Astrocyte (in vitro differentiated cells and primary cell): ENCODE results near the gene F2R. TPM values are rescaled to one million over a fixed set of nuclear protein-coding genes. Genes with fewer than 3 reads are reported as not detected.

ENCODE experiments used
- DNase-seq: peaks from one replicate; pipeline ENCODE4 v3.0.0-alpha.2; 2010; ENCODE audit warnings: low read depth
- FAIRE-seq: peaks from 2 replicates; lab custom pipeline; 2011; peaks lifted over from hg19 to GRCh38; lab: Jason Lieb, UNC
- H2AFZ ChIP-seq: 2 replicates; pipeline ENCODE4 v1.6.0; 2012; ENCODE audit warnings: low read depth, low read length, inconsistent platforms
- H3K27ac ChIP-seq: 2 replicates; pipeline ENCODE4 v1.5.1; 2011; ENCODE audit warnings: low read depth, low read length, inconsistent platforms
- H3K27me3 ChIP-seq: 2 replicates; pipeline ENCODE4 v1.6.0; 2011; ENCODE audit warnings: low read length, inconsistent platforms; ENCODE audit not compliant: insufficient read depth
- H3K36me3 ChIP-seq: 2 replicates; pipeline ENCODE4 v1.5.1; 2011; ENCODE audit warnings: low read length, inconsistent platforms; ENCODE audit not compliant: insufficient read depth
- H3K4me1 ChIP-seq: 2 replicates; pipeline ENCODE4 v1.5.1; 2011; ENCODE audit warnings: low read length, inconsistent platforms; ENCODE audit not compliant: insufficient read depth
- H3K4me2 ChIP-seq: 2 replicates; pipeline ENCODE4 v1.6.0; 2012; ENCODE audit warnings: low read length, inconsistent platforms
- H3K4me3 ChIP-seq: 2 replicates; pipeline ENCODE4 v1.5.1; 2011; ENCODE audit warnings: low read depth, mild to moderate bottlenecking, low read length, inconsistent platforms; ENCODE audit not compliant: insufficient read depth
- H3K79me2 ChIP-seq: 2 replicates; pipeline ENCODE4 v1.6.0; 2012; ENCODE audit warnings: mild to moderate bottlenecking, low read length, inconsistent platforms; ENCODE audit not compliant: insufficient read depth
- H3K9ac ChIP-seq: 2 replicates; pipeline ENCODE4 v1.6.0; 2012; ENCODE audit warnings: mild to moderate bottlenecking, low read length, inconsistent platforms
- H3K9me3 ChIP-seq: 2 replicates; pipeline ENCODE4 v1.5.1; 2012; ENCODE audit warnings: low read depth, mild to moderate bottlenecking, low read length, inconsistent platforms; ENCODE audit not compliant: insufficient read depth
- H4K20me1 ChIP-seq: 2 replicates; pipeline ENCODE4 v1.6.0; 2012; ENCODE audit warnings: low read length, inconsistent platforms; ENCODE audit not compliant: insufficient read depth
- H3K27ac Mint-ChIP-seq: one replicate; pipeline ENCODE4 v1.8.0; 2021; ENCODE audit warnings: mild to moderate bottlenecking, mixed read lengths; ENCODE audit not compliant: unreplicated experiment
- H3K27me3 Mint-ChIP-seq: one replicate; pipeline ENCODE4 v1.8.0; 2021; ENCODE audit warnings: low read depth, mixed read lengths; ENCODE audit not compliant: unreplicated experiment
- H3K36me3 Mint-ChIP-seq: one replicate; pipeline ENCODE4 v1.8.0; 2021; ENCODE audit warnings: low read depth, mixed read lengths; ENCODE audit not compliant: unreplicated experiment
- H3K4me1 Mint-ChIP-seq: one replicate; pipeline ENCODE4 v1.8.0; 2021; ENCODE audit warnings: low read depth, mixed read lengths; ENCODE audit not compliant: unreplicated experiment
- H3K4me3 Mint-ChIP-seq: one replicate; pipeline ENCODE4 v1.8.0; 2021; ENCODE audit warnings: mild to moderate bottlenecking, moderate library complexity, mixed read lengths; ENCODE audit not compliant: unreplicated experiment
- H3K9me3 Mint-ChIP-seq: one replicate; pipeline ENCODE4 v1.8.0; 2021; ENCODE audit warnings: mild to moderate bottlenecking, mixed read lengths; ENCODE audit not compliant: unreplicated experiment
- EZH2 ChIP-seq: IDR thresholded peaks from 2 replicates; pipeline ENCODE4 v1.6.1; 2012; ENCODE audit warnings: mild to moderate bottlenecking, low read length, inconsistent platforms; ENCODE audit not compliant: insufficient read depth
- total RNA-seq: library from RNA; stranded (reverse); gene quantifications from 2 replicates; pipeline ENCODE4 v1.2.1, GENCODE V29; 2021
- TF ChIP-seq, protein P1 (sequence below): IDR thresholded peaks from 2 replicates; pipeline ENCODE4 v1.5.1; 2011; ENCODE audit warnings: low read depth, mild to moderate bottlenecking, inconsistent platforms, low read length, moderate library complexity; ENCODE audit not compliant: insufficient read depth

The F2R gene
- total RNA-seq, 1 donor from 2014 or later, result 285 TPM

DNA sequence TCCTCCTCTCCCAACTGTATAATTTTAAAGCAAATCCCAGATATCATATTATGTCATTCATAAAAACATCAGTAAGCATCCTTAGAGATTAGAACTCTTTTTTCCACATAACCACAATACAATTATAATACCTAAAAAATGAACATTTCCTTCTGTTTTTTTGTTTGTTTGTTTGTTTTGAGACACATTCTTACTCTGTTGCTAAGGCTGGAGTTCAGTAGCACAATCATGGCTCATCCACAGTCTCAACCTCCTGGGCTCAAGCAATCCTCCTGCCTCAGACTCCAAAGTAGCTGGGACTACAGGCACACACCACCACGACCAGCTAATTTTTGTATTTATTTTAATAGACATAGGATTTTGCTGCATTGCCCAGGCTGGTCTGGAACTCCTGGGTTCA is 8.0 kb downstream of the F2R start:
- Mint-ChIP-seq H3K9me3 (no peaks in the 10 kb centered on the region), H3K4me1 (peaks cover 43% of the 10 kb centered on the region), H3K27me3 (no peaks in the 10 kb centered on the region), H3K36me3 (peaks cover 12% of the 10 kb centered on the region), H3K4me3 (no peak overlapping the region), H3K27ac (peak overlapping the region; percentile 1)
- Histone ChIP-seq H3K9me3 (no peaks in the 10 kb centered on the region), H4K20me1 (peaks cover 37% of the 10 kb centered on the region), H3K79me2 (peaks cover 97% of the 10 kb centered on the region), H3K4me1 (peaks cover 17% of the 10 kb centered on the region), H3K27ac (peak overlapping the region; percentile 84), H3K9ac (no peak overlapping the region), H3K36me3 (peaks cover 9% of the 10 kb centered on the region), H3K4me2 (peak overlapping the region; percentile 70), H2AFZ (no peak overlapping the region), H3K27me3 (no peaks in the 10 kb centered on the region), H3K4me3 (no peak overlapping the region)
- TF ChIP-seq EZH2, result no peak
- TF ChIP-seq, protein P1, sequence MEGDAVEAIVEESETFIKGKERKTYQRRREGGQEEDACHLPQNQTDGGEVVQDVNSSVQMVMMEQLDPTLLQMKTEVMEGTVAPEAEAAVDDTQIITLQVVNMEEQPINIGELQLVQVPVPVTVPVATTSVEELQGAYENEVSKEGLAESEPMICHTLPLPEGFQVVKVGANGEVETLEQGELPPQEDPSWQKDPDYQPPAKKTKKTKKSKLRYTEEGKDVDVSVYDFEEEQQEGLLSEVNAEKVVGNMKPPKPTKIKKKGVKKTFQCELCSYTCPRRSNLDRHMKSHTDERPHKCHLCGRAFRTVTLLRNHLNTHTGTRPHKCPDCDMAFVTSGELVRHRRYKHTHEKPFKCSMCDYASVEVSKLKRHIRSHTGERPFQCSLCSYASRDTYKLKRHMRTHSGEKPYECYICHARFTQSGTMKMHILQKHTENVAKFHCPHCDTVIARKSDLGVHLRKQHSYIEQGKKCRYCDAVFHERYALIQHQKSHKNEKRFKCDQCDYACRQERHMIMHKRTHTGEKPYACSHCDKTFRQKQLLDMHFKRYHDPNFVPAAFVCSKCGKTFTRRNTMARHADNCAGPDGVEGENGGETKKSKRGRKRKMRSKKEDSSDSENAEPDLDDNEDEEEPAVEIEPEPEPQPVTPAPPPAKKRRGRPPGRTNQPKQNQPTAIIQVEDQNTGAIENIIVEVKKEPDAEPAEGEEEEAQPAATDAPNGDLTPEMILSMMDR, result no peak
- FAIRE-seq (no peak), DNase-seq (no peak)

DNA sequence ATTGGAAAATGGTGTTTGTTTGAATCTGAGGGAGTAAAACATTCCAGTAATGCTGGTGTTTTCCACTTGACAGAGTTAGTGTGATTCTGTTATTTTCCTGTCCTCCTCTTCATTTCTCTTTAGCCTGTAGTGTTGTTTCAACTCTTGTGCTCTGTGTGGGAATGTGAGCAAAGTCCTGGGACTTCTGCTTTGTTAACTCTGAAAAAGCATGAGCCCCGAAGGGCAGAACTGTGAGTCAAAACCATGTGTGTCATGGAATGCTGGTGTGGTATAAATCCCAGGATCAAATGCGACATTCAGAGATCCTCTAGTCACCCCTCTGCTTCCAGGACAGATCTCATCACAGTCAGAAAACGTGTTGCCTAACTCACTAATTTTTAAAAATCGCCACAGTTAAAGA is 8.9 kb downstream of the F2R start:
- H3K27ac ChIP-seq, result peak overlapping the region; percentile 84
- H3K36me3 Mint-ChIP-seq, result peaks cover 17% of the 10 kb centered on the region
- no peak overlapping the region for H2AFZ ChIP-seq
- FAIRE-seq (no peak), DNase-seq (peak; percentile 83)
- peaks cover 35% of the 10 kb centered on the region for H4K20me1 ChIP-seq
- peaks cover 97% of the 10 kb centered on the region for H3K79me2 ChIP-seq
- H3K4me3 ChIP-seq, result peak overlapping the region; percentile 1
- H3K36me3 ChIP-seq, result peaks cover 9% of the 10 kb centered on the region
- H3K4me3 Mint-ChIP-seq, result peak overlapping the region; percentile 47
- peaks cover 14% of the 10 kb centered on the region for H3K4me1 ChIP-seq
- H3K9ac ChIP-seq, result peak overlapping the region; percentile 76
- H3K9me3 Mint-ChIP-seq, result peaks cover 7% of the 10 kb centered on the region
- H3K4me1 Mint-ChIP-seq, result peaks cover 37% of the 10 kb centered on the region
- no peaks in the 10 kb centered on the region for H3K27me3 Mint-ChIP-seq
- H3K9me3 ChIP-seq, result no peaks in the 10 kb centered on the region
- peak overlapping the region; percentile 43 for H3K27ac Mint-ChIP-seq
- H3K4me2 ChIP-seq, result peak overlapping the region; percentile 70
- H3K27me3 ChIP-seq, result no peaks in the 10 kb centered on the region
- TF ChIP-seq EZH2, result no peak
- TF ChIP-seq, protein P1, result no peak

DNA sequence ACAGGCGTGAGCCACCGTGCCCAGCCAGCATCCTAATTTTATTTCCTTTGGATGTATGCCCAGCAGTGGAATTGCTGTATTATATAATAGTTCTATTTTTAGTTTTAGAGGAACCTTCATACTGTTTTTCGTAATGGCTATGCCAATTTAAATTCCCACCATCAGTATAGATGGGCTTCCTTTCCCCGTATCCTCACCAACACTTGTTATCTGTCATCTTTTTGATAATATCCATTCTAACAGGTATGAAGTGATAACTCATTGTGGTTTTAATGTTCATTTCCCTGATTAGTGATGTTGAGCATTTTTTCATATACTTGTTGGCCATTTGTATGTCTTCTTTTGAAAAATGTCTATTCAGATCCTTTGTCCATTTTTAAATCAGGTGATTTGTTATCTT is 13.0 kb downstream of the F2R start:
- Histone ChIP-seq H3K4me3 (no peak overlapping the region), H4K20me1 (peaks cover 48% of the 10 kb centered on the region), H3K36me3 (peaks cover 35% of the 10 kb centered on the region), H3K4me1 (peaks cover 14% of the 10 kb centered on the region), H3K79me2 (peaks cover 92% of the 10 kb centered on the region), H3K27me3 (no peaks in the 10 kb centered on the region), H3K4me2 (no peak overlapping the region), H3K9me3 (no peaks in the 10 kb centered on the region), H3K27ac (no peak overlapping the region), H3K9ac (no peak overlapping the region), H2AFZ (no peak overlapping the region)
- DNase-seq (no peak), FAIRE-seq (no peak)
- H3K4me1 Mint-ChIP-seq, result peaks cover 16% of the 10 kb centered on the region
- H3K27me3 Mint-ChIP-seq, result no peaks in the 10 kb centered on the region
- H3K9me3 Mint-ChIP-seq, result peaks cover 12% of the 10 kb centered on the region
- no peak overlapping the region for H3K27ac Mint-ChIP-seq
- no peak for TF ChIP-seq EZH2
- TF ChIP-seq, protein P1, result no peak
- H3K36me3 Mint-ChIP-seq, result peaks cover 38% of the 10 kb centered on the region
- no peak overlapping the region for H3K4me3 Mint-ChIP-seq
